Measurements from ENCODE around the gene NTMT1.
A peak's percentile ranks its signal among the peaks of the same experiment; 100 is the strongest.

The NTMT1 gene

DNA sequence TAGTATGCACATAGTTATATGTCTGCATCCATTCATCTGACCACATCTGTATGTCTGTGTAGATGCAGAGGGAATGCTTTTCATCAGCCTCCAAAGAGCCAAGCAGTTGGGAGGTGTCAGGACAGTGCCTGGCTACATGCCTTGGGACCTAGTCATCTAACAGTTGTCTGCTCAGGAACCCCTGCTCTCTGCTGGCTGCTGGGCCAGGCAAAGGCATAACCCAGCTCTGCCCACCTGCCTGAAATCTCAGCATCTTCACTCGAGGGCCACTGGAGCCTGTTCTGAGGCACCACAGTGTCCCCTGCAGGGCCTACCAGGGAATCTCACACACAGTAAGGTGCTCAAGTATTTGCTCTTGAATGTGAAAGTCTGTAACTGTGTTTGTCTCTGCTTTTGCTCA lies 8.8 kb upstream of the NTMT1 start:
- TF ChIP-seq, protein P1, sequence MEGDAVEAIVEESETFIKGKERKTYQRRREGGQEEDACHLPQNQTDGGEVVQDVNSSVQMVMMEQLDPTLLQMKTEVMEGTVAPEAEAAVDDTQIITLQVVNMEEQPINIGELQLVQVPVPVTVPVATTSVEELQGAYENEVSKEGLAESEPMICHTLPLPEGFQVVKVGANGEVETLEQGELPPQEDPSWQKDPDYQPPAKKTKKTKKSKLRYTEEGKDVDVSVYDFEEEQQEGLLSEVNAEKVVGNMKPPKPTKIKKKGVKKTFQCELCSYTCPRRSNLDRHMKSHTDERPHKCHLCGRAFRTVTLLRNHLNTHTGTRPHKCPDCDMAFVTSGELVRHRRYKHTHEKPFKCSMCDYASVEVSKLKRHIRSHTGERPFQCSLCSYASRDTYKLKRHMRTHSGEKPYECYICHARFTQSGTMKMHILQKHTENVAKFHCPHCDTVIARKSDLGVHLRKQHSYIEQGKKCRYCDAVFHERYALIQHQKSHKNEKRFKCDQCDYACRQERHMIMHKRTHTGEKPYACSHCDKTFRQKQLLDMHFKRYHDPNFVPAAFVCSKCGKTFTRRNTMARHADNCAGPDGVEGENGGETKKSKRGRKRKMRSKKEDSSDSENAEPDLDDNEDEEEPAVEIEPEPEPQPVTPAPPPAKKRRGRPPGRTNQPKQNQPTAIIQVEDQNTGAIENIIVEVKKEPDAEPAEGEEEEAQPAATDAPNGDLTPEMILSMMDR (IDR thresholded peaks at IDR 0.05; ENCODE audit: low read depth, low read length): peak; percentile 79

DNA sequence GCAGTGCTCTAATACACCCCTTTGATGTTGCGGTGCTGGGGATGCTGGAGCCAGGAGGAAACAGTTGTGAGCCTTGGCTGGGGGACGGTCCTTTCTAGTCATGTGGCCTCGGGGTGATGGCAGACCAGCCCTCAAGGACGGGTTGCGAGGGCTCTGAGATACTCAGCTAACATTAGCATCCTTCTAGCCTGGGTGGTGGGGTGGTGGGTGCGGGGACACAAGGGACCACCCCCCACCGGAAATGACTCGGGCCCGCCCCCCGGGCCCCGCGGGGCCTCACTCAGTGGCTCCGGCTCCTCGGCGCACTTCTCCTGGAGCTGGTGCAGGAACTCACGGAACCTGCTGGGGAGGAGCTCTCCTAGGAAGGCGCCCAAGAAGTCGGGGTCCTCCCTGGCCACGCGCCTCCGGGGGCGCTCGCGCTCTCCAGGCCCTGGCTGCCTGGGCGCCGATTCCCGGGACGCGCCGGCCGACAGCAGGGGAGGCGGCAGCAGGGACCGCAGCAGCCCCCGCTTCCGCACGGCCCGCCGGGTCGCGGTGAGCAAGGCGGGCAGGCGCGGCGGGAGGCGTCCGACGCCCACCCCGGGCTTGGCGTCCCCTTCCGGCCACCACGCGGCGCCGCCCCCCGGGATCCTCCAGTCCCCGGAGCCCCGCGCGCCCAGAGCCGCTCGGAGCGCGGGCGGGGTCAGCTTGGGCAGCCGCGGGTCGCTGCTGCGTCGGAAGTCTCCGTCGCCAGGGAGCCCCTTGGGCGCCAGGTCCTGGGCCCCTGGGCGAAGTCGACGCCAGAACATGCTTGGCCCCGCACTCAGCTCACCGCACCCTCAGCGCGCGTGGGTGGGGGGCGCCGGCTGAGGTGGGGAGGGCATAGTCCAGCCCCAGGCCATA lies 5.9 kb upstream of the NTMT1 start:
- TF ChIP-seq, protein P1 (IDR thresholded peaks at IDR 0.05; ENCODE audit: low read depth, low read length): no peak
- peak overlapping the region; percentile 36 to 46 for H3K4me3 ChIP-seq (replicated peaks in 1 of 2; ENCODE audit: low read depth in 2 of 2, low read length in 2 of 2)
- DNase-seq (ENCODE audit: low read depth in 2 of 2): no peak

More for the DNA sequence above, 8.8 kb upstream of the NTMT1 start:
- no peak overlapping the region for H3K4me3 ChIP-seq (replicated peaks in 1 of 2; ENCODE audit: low read depth in 2 of 2, low read length in 2 of 2)
- DNase-seq (ENCODE audit: low read depth in 2 of 2): peak; percentile 57 to 71

DNA sequence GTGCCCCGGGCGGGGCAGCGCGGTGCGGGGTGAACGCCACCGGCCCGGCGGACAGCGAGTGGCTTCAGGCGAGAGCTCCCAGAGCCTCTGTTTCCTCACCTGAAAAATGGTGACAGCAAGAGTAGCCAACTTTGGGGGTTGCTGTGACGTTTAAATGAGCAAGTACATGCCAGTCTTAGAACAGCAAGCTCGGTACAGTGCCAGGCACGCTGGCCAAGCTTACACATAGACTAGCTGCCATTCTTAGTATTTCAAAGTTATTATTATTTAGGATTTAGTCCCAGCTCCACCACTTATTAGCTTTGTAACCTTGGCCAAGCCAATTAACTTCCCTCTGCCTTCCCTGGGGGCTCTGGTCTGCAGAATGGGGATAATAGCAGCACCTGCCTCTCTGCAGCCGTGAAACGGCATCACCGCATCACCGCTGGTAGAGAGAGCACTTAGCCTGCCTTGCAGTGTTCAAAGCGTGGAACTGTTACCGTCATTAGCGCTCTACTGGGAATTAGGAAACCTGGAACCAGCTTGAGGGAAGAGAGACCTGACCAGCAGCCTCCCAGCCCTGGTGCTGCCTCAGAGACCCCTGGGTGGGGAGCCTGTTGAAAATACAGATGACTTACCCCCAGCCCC lies 5.2 kb upstream of the NTMT1 start, which contains the start of gene C9orf50:
Gene C9orf50 (minus strand): TSS at position 433 of the 627 bp plus-strand sequence. CDS start 527 bp downstream, outside the sequence.
- TF ChIP-seq, protein P1 (IDR thresholded peaks at IDR 0.05; ENCODE audit: low read depth, low read length): no peak
- DNase-seq (ENCODE audit: low read depth in 2 of 2): no peak
- peak within 1 kb of the TSS; percentile 36 to 46 for H3K4me3 ChIP-seq (replicated peaks in 1 of 2; ENCODE audit: low read depth in 2 of 2, low read length in 2 of 2)

DNA sequence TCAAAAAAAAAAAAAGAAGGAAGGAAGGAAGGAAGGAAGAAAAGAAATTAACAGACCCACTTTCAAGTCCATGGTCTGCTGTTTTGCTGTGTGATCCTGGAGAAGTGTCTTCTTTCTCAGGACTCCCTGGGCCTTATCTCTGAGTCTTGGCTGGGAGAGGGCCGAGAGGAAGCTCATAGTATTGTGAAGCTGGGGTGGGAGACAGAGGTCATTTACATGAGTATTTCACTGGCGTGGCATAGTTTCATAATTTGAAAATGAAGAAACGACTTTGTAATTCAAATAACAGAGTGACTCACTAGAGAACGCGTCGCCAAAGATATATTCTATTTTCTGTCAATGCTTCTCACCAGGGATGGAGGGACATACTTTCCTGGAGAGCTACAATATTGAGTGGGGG lies 2.6 kb upstream of the NTMT1 start:
- peak; percentile 83 to 87 for DNase-seq (ENCODE audit: low read depth in 2 of 2)
- no peak overlapping the region for H3K4me3 ChIP-seq (replicated peaks in 1 of 2; ENCODE audit: low read depth in 2 of 2, low read length in 2 of 2)
- TF ChIP-seq, protein P1 (IDR thresholded peaks at IDR 0.05; ENCODE audit: low read depth, low read length): no peak

DNA sequence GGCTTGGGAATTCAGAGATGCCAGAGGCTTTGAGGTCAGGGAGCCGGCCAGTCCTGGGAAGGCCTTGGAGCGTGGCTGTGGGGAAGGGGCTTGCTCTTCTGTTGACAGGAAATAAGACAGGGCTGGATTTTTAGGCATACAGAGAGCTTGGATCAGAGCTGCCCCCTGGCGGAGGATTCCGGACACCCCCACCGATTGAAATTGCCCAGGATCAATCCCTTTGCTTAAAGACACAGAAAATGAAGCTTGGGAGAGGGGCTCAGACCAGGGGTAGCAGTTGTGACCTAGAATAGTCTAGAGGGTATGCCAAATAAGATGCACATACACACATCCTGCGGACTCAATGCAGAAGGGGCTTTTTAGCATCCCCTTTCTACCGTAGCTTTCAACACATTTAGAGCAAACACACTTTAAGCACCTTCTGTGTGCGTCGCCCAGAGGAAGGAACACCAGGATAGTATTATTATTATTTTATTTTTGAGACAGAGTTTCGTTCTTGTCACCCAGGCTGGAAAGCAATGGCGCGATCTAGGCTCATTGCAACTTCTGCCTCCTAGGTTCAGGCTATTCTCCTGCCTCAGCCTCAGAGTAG lies 1.7 kb upstream of the NTMT1 start:
- H3K4me3 ChIP-seq (replicated peaks in 1 of 2; ENCODE audit: low read depth in 2 of 2, low read length in 2 of 2): no peak overlapping the region
- DNase-seq (ENCODE audit: low read depth in 2 of 2): peak; percentile 60 to 69
- TF ChIP-seq, protein P1 (IDR thresholded peaks at IDR 0.05; ENCODE audit: low read depth, low read length): peak; percentile 87

DNA sequence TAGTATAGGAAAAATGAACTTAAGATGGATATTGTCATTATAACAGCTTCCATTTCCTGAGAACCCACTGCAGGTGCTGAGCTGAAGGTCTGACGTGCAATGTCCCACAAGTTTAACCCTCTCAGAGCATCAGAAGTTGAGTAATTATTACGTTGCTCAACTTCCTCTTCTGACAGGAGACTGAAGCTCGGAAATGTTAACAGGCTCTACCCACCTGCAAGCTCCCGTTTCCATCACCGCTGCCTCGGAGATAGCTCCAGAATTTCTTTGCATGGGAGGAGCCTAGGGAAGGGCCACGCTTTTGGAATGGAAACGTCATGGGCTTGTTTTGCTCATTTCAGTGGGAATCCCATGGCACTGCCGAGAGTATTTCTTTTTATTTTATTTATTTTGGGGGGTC lies 1.0 kb upstream of the NTMT1 start:
- TF ChIP-seq, protein P1 (IDR thresholded peaks at IDR 0.05; ENCODE audit: low read depth, low read length): no peak
- no peak overlapping the region for H3K4me3 ChIP-seq (replicated peaks in 1 of 2; ENCODE audit: low read depth in 2 of 2, low read length in 2 of 2)
- DNase-seq (ENCODE audit: low read depth in 2 of 2): peak; percentile 24 to 49
